Measurements from ENCODE around the gene UBE2QL1. TPM values are rescaled to one million over a fixed set of nuclear protein-coding genes. Genes with fewer than 3 reads are reported as not detected.

Gene UBE2QL1
- total and polyA plus RNA-seq, 2 of the 8 experiments (the other 6 are each of a cell fraction or from before 2014, with no cell fraction given): 0.43 to 0.65 TPM

- no peak overlapping the region for H3K56ac ChIP-seq (replicated peaks; ENCODE audit: insufficient read length, low read depth, low read length)
- ChIA-PET CTCF (ENCODE audit: partially characterized antibody) (no interaction called here), POLR2A (ENCODE audit: partially characterized antibody) (no interaction called here)
- no peak overlapping the region for H3K23ac ChIP-seq (ENCODE audit: insufficient read length)
- no peaks in the 10 kb centered on the region for H3K79me1 ChIP-seq (ENCODE audit: low read depth, low read length)
- no peak for FAIRE-seq
- H3K9ac ChIP-seq (replicated peaks in 1 of 4; ENCODE audit: extremely low read depth in 1 of 4, low read depth in 3 of 4, low read length in 3 of 4): no peak overlapping the region
- no peak overlapping the region for H2BK5ac ChIP-seq (ENCODE audit: low read depth, low read length)
- DNase-seq (ENCODE audit: low read depth in 1 of 2, low spot score in 2 of 2): no peak
- no peak overlapping the region for H4K8ac ChIP-seq (ENCODE audit: extremely low read depth, insufficient read depth, low read length)
- peaks cover 0 to 14% of the 10 kb centered on the region in 2 experiments; a peak in 2 of 4 replicates for H3K9me3 ChIP-seq (ENCODE audit: insufficient read depth in 2 of 2, low read depth in 1 of 2, low read length in 1 of 2)
- no peak overlapping the region for H2BK120ac ChIP-seq (replicated peaks; ENCODE audit: low read depth, low read length)
- no peaks in the 10 kb centered on the region for H3K79me2 ChIP-seq (ENCODE audit: control insufficient read depth in 1 of 2, insufficient read depth in 2 of 2, low read length in 2 of 2)
- no peak overlapping the region for H2BK20ac ChIP-seq (ENCODE audit: low read length)
- no peak overlapping the region for H4K91ac ChIP-seq (replicated peaks; ENCODE audit: insufficient read length, low read length)
- no peak overlapping the region for H3K27ac ChIP-seq (ENCODE audit: low read depth, low read length)
- no peaks in the 10 kb centered on the region for H3K4me1 ChIP-seq (replicated peaks in 1 of 4; ENCODE audit: control insufficient read depth in 3 of 4, insufficient read depth in 4 of 4, low read length in 3 of 4)
- no peak overlapping the region for H3K18ac ChIP-seq (ENCODE audit: extremely low read depth, low read length)
- H2BK12ac ChIP-seq (ENCODE audit: low read depth, low read length): no peak overlapping the region
- H2BK15ac ChIP-seq (ENCODE audit: low read length): no peak overlapping the region
- H3K36me3 ChIP-seq (ENCODE audit: control insufficient read depth in 2 of 4, insufficient read depth in 4 of 4, low read length in 3 of 4): no peaks in the 10 kb centered on the region
- H3K4ac ChIP-seq (replicated peaks; ENCODE audit: insufficient read length, low read depth, low read length): no peak overlapping the region
- no peak overlapping the region for H3K14ac ChIP-seq (ENCODE audit: insufficient read length)
- no peak overlapping the region for H3K4me2 ChIP-seq (ENCODE audit: insufficient read depth in 1 of 2, low read depth in 2 of 2, low read length in 2 of 2)
- WGBS, 2 experiments (ENCODE audit: extremely low coverage in 1 of 2, insufficient coverage in 1 of 2, insufficient read length in 1 of 2, insufficient replicate concordance in 2 of 2, low coverage in 1 of 2, low lambda C conversion rate in 2 of 2, missing lambda C conversion rate in 1 of 2): 93% methylated on average over 3 of the region's 3 CpGs; no CpG with 5 or more reads in 1 of the 2 experiments
- no peak overlapping the region for H2AK5ac ChIP-seq (ENCODE audit: low read depth, low read length)
- no peak overlapping the region for H4K5ac ChIP-seq (ENCODE audit: insufficient read length, low read depth, low read length)
- H3K23me2 ChIP-seq (ENCODE audit: low read depth, low read length): no peaks in the 10 kb centered on the region
- no peaks in the 10 kb centered on the region for H4K20me1 ChIP-seq (replicated peaks in 1 of 2; ENCODE audit: control insufficient read depth in 1 of 2, insufficient read depth in 2 of 2, low read length in 2 of 2)
- H2AFZ ChIP-seq (ENCODE audit: low read length): no peak overlapping the region
- no peaks in the 10 kb centered on the region; a peak in 1 of 7 replicates for H3K27me3 ChIP-seq (replicated peaks in 1 of 4; ENCODE audit: control insufficient read depth in 3 of 4, extremely low read depth in 1 of 4, insufficient read depth in 3 of 4, low read length in 3 of 4)
- H3K4me3 ChIP-seq (ENCODE audit: extremely low read depth in 1 of 4, insufficient read depth in 2 of 4, low read depth in 3 of 4, low read length in 4 of 4): no peak overlapping the region
- TF ChIP-seq SIN3A (conservative IDR thresholded peaks at IDR 0.05 in 1 of 2, IDR thresholded peaks at IDR 0.05 in 1 of 2; ENCODE audit: low read depth in 1 of 2, low read length in 2 of 2) (no peak), TBP (IDR thresholded peaks at IDR 0.05; ENCODE audit: low read depth, low read length) (no peak)
Measured at GRCh38 chr5:6418679-6419276, 29.9 kb upstream of the UBE2QL1 start.

All from H1 (cell line).